ENCODE results near the gene UBQLN4. TPM values are rescaled to one million over a fixed set of nuclear protein-coding genes. Genes with fewer than 3 reads are reported as not detected.

Gene UBQLN4
- total and polyA plus RNA-seq, 2 donors (not counting 3 experiments of a cell fraction or from before 2014, with no cell fraction given): 50.5 to 50.8 TPM

DNA sequence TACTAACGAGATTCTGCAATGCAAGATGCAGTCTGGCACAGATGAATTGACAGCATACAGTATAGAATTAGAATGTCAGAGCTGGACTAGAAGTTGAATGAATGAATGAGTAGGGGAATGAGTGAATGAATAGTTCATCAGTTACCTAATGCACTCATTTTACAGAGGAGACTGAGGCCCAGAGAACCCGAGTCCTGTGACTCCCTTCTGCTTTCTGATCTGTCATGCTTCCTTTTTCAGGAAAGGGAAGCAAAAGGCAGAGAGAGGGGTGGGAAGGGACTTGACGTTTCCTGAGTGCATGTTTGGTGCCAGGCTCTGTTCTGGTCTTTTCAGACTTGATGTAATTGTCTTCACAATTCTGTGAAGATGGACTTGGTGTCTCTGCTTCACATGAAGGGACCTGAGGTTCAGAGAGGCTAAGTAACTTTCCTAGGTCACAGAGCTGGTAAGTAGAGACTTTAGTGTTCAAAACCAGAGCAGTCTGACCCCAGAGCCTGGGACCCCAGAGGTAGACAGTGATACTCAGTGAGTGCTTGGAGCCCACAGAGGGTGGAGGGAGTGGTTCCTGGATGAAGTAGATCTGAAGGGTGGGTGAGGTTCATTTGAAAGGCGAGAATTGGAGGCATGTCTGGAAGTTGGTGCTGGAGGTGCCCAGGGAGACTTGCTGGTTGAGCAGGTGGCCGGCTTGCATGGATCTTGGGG is 36.7 kb upstream of the UBQLN4 start:
- no peak for FAIRE-seq
- Histone ChIP-seq H4K20me1 (replicated peaks; ENCODE audit: control insufficient read depth, extremely low read depth, insufficient read depth, low read length) (no peaks in the 10 kb centered on the region), H3K4me3 (replicated peaks in 1 of 3; ENCODE audit: insufficient read depth in 1 of 3, low read depth in 1 of 3, low read length in 3 of 3) (no peak overlapping the region)

More for the DNA sequence above, 36.7 kb upstream of the UBQLN4 start:
- Histone ChIP-seq H3K27ac (ENCODE audit: insufficient read depth, low read depth, low read length) (no peak overlapping the region), H3K27me3 (ENCODE audit: control insufficient read depth in 2 of 2, insufficient read depth in 2 of 2, low read length in 2 of 2) (no peaks in the 10 kb centered on the region), H3K36me3 (ENCODE audit: control insufficient read depth in 2 of 2, extremely low read depth in 1 of 2, insufficient read depth in 2 of 2, low read length in 2 of 2) (peaks cover 0 to 3% of the 10 kb centered on the region in 2 experiments), H3K4me1 (ENCODE audit: control insufficient read depth, extremely low read depth, insufficient read depth, low read length) (peaks cover 11% of the 10 kb centered on the region), H3K9me1 (replicated peaks; ENCODE audit: control insufficient read depth, extremely low read depth, insufficient read depth, low read length) (no peaks in the 10 kb centered on the region), H2AFZ (ENCODE audit: low read depth, low read length) (no peak overlapping the region), H3K9me3 (replicated peaks; ENCODE audit: control insufficient read depth, insufficient read depth, low read length) (no peaks in the 10 kb centered on the region), H3K4me2 (ENCODE audit: insufficient read depth, low read length) (no peak overlapping the region), H3K9ac (replicated peaks; ENCODE audit: extremely low read depth, insufficient read depth, low read length) (no peak overlapping the region), H3K79me2 (ENCODE audit: control insufficient read depth, insufficient read depth, low read length) (no peaks in the 10 kb centered on the region)
- CTCF ChIA-PET: interaction anchor here (0.9 to 21.0 kb wide), 9 partner anchors 9 to 229 kb away, joined by 3 to 627 read pairs (median 5); no protein-coding TSS in a partner anchor
- no peak for DNase-seq (ENCODE audit: low read depth, low spot score)
- TF ChIP-seq EZH2 (IDR thresholded peaks at IDR 0.05; ENCODE audit: borderline replicate concordance, low read depth, low read length, severe bottlenecking): no peak
- no peak for TF ChIP-seq JUN (IDR thresholded peaks at IDR 0.05; ENCODE audit: borderline replicate concordance, insufficient read depth, insufficient read length, low read depth)
- TF ChIP-seq POLR2A (IDR thresholded peaks at IDR 0.05; ENCODE audit: low read depth, low read length): no peak
- no peak for TF ChIP-seq FOS (IDR thresholded peaks at IDR 0.05; ENCODE audit: borderline replicate concordance, insufficient read depth, low read length)
- TF ChIP-seq, protein P1, sequence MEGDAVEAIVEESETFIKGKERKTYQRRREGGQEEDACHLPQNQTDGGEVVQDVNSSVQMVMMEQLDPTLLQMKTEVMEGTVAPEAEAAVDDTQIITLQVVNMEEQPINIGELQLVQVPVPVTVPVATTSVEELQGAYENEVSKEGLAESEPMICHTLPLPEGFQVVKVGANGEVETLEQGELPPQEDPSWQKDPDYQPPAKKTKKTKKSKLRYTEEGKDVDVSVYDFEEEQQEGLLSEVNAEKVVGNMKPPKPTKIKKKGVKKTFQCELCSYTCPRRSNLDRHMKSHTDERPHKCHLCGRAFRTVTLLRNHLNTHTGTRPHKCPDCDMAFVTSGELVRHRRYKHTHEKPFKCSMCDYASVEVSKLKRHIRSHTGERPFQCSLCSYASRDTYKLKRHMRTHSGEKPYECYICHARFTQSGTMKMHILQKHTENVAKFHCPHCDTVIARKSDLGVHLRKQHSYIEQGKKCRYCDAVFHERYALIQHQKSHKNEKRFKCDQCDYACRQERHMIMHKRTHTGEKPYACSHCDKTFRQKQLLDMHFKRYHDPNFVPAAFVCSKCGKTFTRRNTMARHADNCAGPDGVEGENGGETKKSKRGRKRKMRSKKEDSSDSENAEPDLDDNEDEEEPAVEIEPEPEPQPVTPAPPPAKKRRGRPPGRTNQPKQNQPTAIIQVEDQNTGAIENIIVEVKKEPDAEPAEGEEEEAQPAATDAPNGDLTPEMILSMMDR (IDR thresholded peaks at IDR 0.05; ENCODE audit: extremely low read depth in 1 of 2, insufficient read depth in 1 of 2, low read depth in 1 of 2, low read length in 2 of 2): no peak
- no peak for TF ChIP-seq GATA2 (IDR thresholded peaks at IDR 0.05; ENCODE audit: insufficient read depth, insufficient read length, low read depth, low read length)
- POLR2A ChIA-PET: no interaction called here
- dilution Hi-C loops (cut with MboI; ENCODE audit: extremely low pct_ligation_motif_present, low sequenced_read_pairs) (no loop called here), intact Hi-C loops (cut with micrococcal nuclease) (loop anchor here (1.0 kb wide), 2 partner anchors 40 to 135 kb away; no protein-coding TSS in a partner anchor)
- no TSS peak for BruUV-seq (replicated peaks)

All from endothelial cell of umbilical vein (primary cell).